Stimulated activated CD8-positive, alpha-beta memory T cell treated with anti-CD3 and anti-CD28 coated beads, Interleukin-4, amount 100 ng/mL, for 4 hours (primary cell): ENCODE measurements around the gene KLF16.

Source experiments
- DNase-seq, 2 donors: peaks; one replicate each; pipeline ENCODE4 v3.0.0-alpha.2; 2020; ENCODE audit warnings: low read depth in 2 of 2, low spot score in 1 of 2

The KLF16 gene

GRCh38 chr19:1843646-1844394, 19.6 kb downstream of the KLF16 start:
- DNase-seq: no peak

DNA sequence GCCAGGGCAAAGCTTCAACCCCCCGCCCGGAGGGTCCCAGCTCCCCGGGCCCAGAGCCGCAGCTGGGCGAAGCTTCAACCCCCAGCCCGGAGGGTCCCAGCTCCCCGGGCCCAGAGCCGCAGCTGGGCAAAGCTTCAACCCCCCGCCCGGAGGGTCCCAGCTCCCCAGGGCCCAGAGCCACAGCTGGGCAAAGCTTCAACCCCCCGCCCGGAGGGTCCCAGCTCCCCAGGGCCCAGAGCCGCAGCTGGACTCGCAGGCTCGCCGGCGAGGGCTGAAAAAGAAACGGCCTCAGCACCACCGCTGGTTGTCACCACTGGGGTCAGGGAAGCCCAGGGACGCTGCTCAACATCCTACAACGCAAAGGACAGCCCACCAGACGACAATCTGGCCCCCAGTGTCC, 20.3 kb downstream of the KLF16 start:
- no peak for DNase-seq

- no peak for DNase-seq
Observed at GRCh38 chr19:1841209-1841924, 22.0 kb downstream of the KLF16 start.

DNA sequence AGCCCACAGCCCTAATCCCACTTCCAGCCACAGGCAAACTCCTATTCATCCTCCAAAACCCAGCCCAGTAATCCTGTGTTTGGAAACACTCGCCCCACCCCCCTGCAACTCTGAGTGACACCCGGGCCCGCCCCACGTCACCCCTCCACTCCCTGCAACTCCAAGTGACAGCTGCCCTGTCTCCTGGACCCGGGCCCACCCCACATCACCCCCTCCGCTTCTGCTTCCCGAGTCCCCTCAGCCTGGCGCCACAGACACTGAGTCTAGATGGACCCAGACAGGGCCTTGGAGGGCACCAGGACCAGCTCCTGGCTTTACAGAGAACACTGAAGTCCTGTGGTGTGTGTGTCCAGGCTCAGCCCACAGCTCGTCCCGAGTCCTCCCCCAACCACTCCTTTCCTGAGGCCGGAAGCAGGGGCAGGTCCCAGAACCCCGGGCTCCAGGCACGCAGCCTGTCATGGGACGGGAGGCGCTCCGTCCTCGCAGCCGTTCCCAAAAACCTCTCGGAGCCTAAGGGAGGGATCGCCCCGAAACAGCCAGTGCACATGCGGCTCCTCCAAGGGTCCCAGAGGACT, 22.8 kb downstream of the KLF16 start:
- no peak for DNase-seq

GRCh38 chr19:1839658-1840540, 23.5 kb downstream of the KLF16 start:
- no peak for DNase-seq

DNA sequence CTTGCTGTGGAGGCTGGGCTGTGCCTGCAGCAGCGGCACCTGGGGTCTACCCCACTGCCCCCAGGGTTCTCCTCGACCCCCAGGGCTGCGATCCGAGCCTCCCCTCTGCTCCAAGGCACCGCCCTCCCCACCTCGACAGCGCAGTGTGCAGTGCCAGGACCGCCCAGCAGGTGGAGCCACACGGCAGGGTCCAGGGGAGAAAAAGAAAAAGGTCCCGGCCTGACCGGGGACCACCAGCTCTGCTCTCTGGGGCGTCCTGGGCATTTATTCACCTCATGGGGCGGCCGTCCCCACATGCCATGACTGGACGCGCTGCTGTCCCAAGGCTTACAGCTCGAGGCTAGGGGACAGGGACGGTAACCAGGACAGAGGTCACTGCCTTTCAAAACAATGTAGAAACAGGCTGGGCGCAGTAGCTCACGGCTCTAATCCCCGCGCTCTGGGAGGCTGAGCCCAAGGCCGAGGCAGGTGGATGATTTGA, 25.7 kb downstream of the KLF16 start:
- DNase-seq: peak in 1 of 2 donors; percentile 34

GRCh38 chr19:1837222-1837565, 26.2 kb downstream of the KLF16 start:
- DNase-seq: no peak

- DNase-seq: no peak
Observed at GRCh38 chr19:1836458-1837221, 26.7 kb downstream of the KLF16 start.

GRCh38 chr19:1833540-1833939, 29.8 kb downstream of the KLF16 start:
- DNase-seq: no peak

DNA sequence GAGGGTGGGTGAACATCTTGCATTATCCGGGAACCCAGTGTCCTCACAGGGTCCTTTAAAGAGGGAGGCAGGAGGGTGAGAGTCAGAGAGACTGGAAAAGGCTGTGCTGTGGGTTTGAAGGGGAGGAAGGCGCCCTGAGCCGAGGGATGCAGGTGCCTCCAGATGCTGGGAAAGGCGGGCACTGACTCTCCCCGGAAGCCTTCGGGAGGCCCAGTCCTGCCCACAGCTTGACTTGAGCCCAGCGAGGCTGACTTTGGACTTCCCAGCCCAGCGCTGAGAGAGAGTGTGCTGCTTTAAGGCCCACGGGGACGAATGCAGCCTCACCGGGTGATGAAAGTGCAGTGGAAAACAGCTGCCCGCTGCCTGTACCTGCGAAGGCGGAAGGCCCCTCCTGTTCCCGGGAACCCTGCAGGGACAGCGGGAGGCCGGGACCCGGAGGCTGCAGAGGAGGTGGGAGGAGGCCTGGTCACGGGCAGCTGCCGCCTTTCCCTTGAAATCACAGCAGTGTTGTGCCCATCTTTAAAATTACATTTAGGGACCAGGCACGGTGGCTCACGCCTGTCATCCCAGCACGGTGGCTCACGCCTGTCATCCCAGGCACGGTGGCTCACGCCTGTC, 31.2 kb downstream of the KLF16 start:
- DNase-seq: no peak

DNA sequence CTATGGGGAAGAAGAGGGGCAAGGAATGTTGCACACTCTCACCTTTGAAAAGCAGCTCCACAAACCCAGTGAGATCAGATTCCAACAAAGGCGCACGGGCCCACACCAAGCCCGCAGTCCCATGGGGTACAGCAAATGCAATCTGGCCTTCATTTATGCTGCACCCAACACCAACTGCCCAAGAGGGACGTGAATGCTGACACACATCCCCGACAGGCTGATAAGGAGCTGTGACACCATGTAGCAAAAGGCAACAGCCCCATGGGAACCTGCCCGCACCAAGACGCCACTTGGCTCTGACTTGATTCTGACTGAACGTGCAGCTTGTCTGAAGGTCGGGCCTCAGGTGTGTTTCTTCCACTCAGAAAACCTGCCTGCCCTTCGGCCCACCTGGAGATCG, 32.4 kb downstream of the KLF16 start:
- no peak for DNase-seq

GRCh38 chr19:1830568-1830967, 32.8 kb downstream of the KLF16 start:
- DNase-seq: no peak

DNA sequence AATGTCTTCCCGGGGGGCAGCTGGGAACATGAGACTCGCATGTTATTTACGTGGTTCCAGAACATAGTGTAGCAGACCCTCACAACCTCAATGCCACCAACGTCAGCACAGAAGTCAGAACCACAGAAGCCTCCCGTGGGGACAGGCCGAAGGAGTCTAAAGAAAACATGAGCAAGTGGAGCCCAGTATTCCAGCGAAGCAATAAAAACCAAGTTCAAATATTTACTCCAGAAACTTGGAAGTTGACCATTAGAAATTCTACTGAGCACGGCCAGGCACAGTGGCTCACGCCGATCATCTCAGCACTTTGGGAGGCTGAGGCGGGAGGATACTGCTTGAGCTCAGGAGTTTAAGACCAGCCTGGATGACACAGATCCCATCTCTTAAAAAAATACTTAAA, 33.4 kb downstream of the KLF16 start:
- no peak for DNase-seq

- DNase-seq: no peak
Observed at GRCh38 chr19:1828279-1829238, 34.8 kb downstream of the KLF16 start.

DNA sequence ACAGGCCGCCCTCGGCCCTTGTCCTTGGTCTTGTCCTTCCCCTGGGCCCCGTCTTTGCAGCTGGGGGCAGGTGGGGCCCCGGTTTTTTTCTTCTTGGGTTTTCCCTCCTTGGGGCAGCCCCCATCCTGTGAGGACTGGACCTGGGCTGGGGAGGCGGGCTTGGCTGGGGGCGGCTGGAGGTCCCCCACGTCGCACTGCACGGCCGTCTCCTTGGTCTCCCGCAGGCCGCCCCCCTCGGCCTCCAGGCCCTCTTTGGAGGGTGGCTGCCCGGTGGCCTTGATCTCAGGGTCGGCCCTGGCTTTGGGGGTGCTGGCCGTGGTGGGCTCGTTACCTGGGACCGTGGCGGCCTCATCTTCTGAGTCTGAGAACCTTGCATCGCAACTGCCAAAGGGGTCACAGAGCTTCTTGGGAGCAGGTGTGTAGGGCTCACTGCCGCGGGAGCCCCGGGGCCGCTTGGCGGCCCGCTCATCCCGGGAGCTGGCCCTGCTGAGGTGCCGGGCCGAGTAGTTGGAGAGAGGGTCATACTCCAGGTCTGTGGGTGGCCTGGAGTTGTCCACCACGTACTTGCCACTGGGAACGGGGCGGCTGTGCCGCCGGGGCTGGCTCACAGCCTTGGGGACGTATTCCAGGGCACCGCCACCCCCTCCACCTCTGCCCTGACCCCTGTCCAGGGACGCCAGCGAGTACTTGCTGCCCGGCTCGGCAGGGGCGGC, 35.7 kb downstream of the KLF16 start:
- no peak for DNase-seq

DNA sequence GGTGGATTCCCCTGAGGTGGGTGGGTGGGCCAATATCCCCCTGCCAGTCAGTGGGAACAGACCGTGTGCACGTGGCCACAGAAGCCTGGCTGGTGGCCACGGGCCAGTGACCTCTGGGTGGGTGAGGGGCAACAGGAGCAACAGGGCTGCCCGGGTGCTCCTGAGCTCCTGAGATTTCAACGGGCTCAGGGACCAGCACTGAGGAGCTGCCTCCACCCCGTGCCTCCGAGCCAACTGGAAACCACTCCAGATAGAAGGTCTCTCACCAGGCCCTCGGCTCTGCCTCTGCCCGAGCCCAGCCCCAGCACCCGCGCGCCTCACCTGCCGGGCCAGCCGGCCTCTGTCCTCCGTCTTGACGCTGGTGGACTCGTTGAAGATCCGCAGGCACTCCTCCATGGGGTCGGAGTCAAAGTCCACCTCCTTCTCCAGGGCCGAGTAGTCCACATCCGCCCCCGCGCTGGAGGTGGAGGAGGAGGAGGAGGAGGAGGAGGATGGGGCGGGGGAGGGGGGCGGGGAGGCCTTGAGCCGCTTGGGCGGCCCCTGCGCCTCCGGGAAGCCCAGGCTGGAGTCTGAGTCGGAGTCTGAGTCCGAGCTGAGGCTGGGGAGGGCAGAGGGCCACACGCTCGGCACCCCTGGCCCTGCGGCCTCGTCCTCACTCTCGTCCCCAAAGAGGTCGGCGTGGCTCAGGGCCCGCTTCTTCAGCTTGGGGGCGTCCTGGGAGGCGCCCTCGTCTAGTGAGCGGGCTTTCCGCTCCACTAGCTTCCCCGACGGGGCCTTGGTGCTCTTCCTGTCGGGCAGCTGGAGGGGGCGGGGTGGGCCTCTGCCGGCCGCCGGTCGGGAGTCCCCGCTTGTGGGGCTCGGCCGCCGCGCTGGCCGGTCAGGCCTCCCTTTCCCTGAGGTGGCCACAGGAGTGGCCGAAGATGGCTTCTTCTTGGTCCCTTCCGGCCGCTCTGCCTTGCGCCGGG, 36.5 kb downstream of the KLF16 start:
- DNase-seq: no peak

GRCh38 chr19:1825909-1826556, 37.3 kb downstream of the KLF16 start:
- peak; percentile 46 to 63 for DNase-seq
